Superior temporal gyrus (tissue), 1 donor: ENCODE results near the gene ANKRD11.
"Not testable (repeated sequence)": the region's sequence is repeated elsewhere in the genome, so short reads cannot be mapped to it uniquely, and the experiment has no call there.

ENCODE experiments used
- DNase-seq: peaks from one replicate; pipeline ENCODE4 v3.0.0-alpha.2; 2016; ENCODE audit errors: extremely low spot score

Gene ANKRD11

DNA sequence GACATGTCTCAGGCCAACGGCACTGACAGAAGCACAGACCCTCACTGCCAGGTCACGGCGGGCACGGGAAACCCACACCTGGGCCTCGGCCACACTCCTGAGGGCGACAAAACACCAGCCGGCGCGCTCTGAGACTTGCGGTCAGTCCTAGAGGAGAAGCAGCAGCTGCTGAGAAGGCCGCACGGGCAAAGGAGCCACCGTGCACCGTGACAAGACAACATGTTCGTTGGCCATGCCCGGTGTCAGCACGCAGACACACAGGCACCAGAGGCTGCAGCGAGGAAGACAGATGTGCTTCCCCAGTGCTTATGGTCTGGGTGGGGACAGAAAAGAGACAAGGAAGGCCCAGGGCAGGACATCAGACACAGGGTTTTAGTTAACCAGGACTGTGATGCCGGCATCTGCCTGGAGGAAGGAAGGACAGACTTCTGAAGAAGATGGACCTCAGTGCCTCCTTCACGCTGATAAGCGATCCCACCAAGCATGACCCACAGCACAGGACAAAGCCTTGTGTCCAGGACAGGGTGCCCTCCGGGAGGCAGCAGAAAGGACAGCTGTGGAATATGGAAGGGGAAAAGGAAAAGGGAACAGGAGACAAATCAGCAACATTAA lies 84.0 kb downstream of the ANKRD11 start:
- peak; percentile 5 for DNase-seq

DNA sequence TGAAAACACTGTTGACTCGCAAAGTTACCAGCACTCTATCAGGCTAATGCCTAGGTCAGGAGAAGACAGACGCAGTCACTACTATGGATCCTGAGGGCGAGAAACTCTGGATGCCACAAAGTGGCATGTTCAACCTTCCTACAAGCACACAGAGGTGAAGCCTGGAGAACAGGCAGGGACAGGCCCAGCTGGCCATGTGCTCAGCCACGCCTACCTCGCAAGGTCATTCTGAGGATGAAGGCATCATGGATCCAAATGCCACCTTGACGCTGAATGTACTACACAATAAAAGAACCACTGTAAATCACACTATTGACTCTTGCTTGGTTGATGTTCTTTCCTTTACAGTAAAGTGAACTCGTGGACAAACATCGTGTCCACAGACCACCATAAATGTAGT lies 85.8 kb downstream of the ANKRD11 start:
- peak; percentile 4 for DNase-seq

DNA sequence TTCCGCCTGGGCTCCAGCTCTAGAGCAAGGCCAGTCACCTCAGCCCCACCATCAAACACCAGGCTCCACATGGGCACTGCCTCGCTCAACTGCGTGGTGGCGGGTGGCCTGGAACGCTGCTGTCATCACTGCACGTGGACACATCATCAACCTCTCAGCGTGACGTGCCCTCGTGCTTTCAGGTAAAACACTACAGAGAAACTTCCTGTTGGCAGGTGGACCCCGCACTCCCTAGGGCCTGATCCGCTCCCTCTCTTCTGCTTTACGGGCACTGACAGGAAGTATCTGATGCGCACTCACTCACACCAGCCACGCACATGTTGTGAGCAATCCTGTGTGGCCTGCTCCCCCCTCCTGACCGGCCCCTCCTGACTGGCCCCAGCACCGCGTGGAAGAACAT lies 87.4 kb downstream of the ANKRD11 start:
- DNase-seq = no peak

DNA sequence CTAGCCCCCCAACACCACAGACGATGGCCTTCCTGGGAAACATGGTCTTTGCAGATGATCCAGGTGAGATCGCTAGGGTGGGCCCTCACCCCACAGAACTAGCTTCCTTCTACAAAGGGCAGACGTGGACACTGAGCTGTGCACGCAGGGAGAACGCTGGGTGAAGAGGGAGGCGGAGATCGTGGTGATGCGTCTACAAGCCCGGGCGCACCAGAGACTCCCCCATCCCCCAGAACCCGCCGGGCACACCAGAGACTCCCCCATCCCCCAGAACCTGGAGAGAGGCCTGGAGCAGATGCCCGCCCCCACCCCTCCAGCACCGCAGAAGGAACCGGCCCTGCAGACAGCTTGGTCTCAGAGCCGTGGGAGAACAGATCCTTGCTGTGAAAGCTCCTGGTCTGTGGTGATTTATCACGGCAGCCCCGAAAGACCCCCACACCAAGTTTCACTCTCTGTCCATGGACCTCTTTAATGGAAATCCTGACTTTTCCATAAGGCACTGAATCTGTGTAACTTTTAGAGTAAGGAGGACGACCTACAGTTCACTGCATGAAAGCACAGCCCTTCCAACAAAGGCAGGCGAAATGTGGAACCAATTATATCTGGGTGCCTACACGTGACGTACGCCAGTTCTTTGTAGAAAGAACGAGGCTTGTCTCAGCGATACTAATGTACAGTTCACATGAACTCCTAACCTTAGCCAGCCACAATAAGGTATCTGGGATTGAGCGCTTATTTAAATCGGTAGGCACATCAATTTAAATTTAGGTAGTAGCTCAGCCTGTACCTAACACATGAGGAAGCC lies 88.5 kb downstream of the ANKRD11 start:
- no peak for DNase-seq

DNA sequence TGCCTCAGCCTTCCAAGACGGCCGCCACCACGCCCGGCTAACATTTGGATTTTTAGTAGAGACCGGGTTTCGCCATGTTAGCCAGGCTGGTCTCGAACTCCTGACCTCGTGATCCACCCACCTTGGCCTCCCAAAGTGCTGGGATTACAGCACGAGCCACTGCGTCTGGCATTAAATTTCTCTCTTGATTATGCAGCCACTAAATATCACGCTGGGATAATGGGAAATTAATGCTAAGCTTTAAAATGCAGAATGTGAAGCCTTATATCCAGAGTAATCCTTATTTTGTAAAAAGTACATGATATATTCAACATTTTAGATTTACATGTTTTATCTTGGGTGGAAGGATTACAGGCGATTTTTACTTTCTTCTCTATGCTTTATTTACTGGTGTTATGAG lies 89.2 kb downstream of the ANKRD11 start:
- no peak for DNase-seq

DNA sequence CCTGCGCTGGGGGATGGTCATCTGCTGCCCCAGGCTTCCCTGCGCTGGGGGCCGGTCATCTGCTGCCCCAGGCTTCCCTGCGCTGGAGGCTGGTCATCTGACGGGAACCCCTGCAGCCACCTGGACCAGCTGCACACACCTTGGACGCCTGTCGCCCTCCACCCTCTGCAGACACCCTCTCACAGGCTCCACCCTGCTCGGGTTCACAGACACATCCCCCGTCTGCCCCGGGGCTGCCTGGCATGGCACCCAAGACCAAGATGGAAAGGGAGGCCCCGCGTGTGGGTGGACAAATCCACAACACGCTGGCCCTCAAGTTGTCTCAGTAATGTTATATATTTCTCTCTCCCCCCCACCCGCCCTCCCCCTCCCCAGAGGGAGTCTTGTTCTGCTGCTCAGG lies 89.6 kb downstream of the ANKRD11 start:
- no peak for DNase-seq

DNA sequence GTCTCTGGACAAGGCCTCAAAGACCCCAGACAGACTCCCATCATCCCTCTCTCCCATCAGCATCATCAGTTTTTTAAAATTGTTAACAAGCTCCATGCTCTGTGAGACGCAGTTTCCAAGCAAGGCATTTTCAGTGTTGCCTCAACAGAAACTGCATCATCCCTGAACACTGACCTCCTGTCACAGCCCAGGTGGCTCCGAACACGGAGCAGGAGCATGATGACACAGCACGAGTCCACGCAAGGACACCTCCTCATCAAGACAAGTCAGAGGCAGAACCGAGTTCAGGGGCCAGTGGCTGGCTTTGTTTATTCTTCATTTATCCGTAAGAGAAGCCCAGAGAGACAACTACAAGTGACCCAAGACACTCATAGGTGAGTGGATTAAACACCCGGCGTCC lies 91.4 kb downstream of the ANKRD11 start:
- DNase-seq = no peak

DNA sequence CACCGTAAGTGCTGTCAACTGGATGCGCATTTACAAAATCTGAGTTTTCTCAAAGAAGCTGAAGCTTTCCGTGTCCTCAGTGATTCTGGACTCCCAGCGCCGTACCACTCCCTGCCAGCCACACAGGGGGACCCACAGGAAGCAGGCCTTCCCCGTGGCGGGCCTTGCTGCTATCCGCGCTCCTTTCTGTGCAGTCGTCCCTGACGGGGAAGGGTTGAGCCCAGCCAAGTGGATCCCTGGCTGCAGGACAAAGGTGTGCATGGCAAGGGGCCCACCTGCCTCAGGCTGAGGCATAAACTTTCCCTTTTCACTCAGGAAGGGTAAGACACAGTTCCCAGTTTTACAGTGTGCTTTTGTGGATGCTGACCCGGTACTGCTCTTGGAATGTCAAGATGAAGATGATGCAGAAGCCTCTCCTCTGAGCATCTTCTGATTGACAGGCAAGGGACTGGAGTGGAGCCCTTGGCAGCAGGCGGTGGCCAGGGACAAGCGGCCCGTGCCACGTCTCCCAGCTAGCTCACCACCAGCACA lies 93.0 kb downstream of the ANKRD11 start:
- DNase-seq = no peak

DNA sequence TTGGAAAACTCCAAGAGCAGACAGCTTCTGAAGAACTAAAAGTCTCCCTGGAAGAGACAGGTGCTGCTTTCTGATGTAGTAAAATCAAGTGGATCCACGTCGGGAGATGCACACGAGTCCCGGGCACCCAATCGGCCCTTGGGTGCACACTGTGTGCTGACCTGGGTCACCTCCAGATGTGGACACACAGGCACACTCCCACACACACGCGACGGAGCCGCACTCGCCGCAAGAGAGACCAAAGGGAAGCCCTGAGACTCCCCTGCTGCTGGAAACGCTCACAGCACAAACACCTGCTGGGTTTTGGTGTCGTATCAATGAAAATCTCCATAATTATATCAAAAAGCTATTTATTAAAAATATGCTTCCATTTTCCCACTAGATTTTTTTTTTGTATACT lies 94.2 kb downstream of the ANKRD11 start:
- DNase-seq = no peak

DNA sequence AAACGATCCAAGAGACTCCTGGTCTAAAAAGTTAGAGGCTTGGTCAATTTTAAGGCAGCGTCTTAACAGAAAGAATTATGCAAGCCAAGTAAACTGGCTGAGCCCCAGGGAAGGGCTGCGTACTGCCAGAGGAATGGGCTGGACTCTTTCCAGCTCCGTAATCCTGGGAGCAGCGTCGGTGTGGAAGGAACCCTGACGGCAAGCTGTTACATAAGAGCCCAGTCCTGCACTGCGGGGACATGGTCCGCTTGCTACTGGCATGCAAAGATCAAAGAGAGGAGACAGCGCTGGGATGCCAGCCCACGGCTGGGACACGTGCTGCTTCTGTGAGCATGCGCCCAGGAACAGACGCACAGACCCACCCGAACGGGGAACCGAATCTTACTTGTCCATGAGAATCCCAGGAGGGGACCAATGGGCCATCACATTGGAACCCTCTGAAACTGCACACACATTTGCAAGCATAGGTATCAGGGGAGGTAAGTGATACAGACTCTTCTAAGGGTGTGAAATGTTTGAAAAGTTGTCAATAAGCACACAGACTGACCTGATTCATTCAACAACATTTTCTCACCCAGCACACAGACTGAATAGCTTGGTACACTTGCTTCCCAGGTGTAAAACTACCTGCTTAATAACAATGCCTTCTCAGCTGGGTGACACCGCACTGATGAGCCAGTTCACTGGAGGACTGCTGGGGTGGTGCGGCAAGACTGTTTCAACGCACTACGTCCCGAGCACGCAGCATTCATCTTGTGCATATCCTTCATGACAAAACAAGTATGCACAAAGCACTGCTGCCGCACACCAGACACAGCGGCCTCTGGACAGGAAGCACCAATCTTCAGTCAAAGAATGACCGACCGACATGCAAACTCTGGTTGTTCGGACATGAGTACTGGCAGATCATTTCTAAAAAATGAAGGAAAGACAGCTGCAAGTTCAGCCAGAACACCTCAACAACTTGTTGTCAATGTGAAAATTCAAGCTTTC lies 94.9 kb downstream of the ANKRD11 start:
- peak; percentile 87 for DNase-seq

DNA sequence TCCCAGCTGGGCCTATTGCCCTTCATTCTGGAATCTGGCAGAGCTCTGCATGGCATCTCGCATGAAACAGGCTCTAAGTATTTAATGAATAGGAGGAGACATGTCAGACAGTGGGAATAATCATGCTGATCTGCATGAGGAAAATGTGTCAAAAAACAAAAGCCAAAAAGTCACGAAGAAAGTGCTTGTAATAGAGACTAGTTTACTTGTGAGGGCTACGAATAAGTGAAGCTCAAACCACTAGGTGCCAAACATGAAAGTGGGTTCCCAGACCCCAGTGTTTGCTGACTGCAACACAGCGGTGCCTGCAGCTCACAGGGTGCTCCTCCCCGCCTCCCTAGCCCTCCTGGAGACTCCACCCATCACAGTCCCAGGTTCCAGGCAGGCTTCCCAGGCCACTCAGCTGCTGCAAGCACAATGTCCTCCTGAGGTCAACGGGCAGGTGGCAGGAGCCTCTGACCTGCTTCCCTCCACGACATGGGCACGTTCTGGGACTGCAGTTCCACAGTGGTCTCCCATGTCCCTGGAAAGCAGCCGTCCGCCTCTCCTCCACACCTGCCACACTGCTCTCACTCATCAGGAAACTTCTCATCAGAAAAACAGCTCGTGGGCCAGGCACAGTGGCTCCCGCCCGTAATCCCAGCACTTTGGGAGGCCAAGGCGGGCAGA lies 96.5 kb downstream of the ANKRD11 start:
- DNase-seq = no peak

DNA sequence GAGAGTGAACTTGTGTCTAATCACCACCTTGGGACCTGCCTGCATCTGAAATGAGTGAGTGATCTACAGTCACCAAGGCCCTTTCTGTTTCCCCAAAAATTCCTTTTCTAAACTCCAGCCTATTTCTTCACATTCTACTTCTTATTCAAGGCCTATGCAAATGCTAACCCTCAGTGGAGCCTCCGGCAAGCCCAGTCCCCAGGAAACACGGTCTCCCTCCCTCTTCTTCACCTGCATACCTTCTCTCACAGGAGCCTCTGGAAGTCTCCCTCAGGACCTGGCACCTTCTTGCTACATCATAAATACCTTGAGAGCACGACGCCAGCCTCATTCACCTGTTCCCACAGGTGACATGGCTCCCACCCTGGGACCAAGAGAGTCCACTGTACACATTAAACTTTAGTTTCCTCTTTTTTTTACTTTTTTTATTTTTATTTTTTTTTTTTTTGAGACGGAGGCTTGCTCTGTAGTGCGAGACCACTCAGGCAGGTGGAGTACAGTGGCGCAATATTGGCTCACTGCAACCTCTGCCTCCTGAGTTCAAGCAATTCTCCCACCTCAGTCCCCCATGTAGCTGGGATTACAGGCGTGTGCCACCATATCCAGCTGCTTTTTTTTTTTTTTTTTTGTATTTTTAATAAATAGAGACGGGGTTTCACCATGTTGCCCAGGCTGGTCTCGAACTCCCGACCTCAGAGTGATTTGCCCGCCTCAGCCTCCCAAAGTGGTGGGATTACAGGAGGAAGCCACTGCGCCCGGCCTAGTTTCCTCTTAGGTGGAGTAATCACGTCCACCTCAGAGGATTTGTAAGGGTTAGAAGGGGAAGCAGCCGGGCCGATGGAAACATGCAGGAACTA lies 97.3 kb downstream of the ANKRD11 start:
- DNase-seq = no peak

DNA sequence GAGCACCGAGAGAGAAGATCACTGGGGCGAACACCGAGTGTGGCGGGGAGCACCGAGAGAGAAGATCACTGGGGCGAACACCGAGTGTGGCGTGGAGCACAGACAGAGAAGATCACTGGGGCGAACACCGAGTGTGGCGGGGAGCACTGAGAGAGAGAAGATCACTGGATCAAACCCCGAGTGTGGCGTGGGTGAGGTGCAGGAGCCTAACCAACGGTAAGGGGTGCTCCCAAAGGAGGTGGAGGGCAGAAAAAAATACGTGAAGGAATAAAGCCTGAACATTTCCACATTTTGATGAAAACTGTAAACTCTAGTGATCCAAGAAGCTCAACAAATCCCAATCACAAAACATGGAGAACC lies 100.2 kb downstream of the ANKRD11 start:
- DNase-seq = not testable (repeated sequence)

DNA sequence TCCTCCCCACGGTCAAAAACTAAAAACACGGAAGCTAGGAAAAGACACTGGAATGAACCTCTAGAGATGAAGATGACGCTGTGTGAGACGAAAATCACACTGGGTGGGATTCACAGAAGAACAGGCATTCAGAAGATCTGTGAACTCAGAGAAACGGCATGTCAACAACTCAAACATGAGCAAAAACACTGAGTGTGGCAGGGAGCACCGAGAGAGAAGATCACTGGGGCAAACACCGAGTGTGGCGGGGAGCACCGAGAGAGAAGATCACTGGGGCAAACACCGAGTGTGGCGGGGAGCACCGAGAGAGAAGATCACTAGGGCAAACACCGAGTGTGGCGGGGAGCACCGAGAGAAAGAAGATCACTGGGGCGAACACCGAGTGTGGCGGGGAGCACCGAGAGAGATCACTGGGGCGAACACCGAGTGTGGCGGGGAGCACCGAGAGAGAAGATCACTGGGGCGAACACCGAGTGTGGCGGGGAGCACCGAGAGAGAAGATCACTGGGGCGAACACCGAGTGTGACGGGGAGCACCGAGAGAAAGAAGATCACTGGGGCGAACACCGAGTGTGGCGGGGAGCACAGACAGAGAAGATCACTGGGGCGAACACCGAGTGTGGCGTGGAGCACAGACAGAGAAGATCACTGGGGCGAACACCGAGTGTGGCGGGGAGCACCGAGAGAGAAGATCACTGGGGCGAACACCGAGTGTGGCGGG lies 100.7 kb downstream of the ANKRD11 start:
- DNase-seq = not testable (repeated sequence)

DNA sequence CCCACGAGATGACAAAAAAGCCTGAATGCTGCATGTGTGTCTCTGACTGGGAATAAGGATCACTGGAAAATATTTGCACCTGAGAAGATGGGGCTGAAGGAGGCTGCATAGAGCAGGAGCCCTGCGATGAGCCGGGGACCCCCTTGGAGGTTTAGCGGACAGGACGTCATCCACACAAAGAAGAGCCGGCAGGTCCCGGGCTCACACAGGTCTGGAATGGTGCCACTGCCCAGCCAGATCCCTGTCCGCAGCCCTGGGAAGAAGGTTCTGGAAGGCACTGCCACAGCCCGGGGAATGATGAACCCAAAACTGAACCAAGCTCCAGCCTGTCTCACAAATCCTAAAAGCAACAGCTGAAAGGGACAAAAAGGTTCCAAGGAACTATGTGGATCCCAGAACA lies 101.8 kb downstream of the ANKRD11 start:
- DNase-seq = no peak

DNA sequence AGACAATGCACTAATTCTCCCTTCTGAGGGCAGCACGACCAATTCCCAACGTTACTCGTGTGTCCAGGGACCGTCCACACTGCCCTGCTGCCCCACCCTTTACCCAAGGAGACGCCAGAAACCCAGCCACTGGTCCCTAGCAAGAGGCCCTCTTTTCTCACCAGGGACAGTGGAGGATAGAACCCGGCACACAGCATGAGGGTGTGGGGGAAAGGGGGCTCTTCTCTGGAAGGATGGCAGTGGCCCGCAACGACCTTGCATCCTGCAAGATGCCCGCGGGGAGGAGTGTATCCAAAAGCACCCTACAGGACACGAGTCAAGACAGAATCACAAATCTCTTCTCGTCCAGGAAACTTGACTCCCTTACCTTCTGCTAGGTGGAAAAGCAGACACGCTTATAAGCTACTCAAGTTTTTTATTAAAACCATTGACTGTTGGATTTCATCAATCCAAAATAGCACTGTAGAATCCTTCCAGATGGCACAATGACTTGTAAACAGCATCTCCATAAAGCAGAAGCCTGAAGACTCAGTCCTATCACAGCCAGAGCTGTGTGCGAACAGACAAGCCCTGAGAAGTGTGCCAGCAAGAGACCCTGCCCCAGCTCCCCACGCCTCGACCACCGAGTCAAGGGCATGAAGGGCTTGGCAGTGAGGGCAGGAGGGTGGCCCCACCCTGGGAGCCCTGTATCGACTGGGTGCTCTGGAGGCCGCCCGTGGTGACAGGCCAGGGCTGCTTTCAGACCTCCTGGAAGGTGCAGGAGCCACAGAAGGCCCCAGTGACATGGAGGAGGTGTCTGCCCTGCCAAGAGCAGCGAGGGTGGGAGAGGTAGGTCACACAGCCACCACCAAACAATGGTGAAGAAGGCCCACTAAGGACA lies 103.8 kb downstream of the ANKRD11 start:
- DNase-seq = no peak

DNA sequence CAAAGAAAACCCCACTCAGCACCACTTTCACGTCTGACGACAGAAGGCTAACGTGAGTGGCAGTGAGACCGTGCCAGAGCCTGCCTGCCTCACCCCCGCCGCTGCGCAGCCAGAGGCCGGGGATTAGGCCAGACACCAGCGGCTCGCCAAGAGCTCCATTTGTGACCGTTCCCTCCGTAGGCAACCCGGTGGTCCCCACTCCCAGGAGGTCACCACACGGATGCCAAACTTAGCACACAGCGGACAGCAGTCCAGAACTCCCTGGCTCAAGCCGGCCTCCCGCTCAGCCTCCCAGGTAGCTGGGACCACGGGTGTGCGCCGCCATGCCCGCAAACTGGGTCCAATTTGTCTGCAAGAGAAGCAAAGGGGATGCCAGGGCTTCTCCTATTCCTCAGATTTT lies 104.6 kb downstream of the ANKRD11 start:
- no peak for DNase-seq

DNA sequence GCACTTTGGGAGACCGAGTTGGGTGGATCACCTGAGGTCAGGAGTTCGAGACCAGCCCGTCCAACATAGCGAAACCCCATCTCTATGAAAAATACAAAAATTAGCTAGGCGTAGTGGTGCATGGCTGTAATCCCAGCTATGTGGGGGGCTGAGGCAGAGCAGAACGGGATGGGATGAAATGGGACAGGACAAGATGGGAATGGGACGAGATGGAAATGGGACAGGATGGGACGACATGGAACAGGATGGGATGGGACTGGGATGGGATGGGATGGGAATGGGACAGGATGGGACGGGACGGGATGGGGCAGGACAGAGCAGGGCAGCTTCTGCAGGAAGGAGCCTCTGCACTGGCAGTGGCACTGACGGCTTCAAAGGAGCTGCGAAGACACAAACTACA lies 106.1 kb downstream of the ANKRD11 start:
- no peak for DNase-seq
